GM18511 (cell line): ENCODE measurements around the gene VEZF1.

Experiments used
- ATAC-seq: cut with Tn5 transposase; IDR thresholded peaks from one replicate; pipeline ENCODE4 v1.9.1; 2021; ENCODE audit warnings: mild to moderate bottlenecking, moderate library complexity; ENCODE audit not compliant: unreplicated experiment

VEZF1 gene

DNA sequence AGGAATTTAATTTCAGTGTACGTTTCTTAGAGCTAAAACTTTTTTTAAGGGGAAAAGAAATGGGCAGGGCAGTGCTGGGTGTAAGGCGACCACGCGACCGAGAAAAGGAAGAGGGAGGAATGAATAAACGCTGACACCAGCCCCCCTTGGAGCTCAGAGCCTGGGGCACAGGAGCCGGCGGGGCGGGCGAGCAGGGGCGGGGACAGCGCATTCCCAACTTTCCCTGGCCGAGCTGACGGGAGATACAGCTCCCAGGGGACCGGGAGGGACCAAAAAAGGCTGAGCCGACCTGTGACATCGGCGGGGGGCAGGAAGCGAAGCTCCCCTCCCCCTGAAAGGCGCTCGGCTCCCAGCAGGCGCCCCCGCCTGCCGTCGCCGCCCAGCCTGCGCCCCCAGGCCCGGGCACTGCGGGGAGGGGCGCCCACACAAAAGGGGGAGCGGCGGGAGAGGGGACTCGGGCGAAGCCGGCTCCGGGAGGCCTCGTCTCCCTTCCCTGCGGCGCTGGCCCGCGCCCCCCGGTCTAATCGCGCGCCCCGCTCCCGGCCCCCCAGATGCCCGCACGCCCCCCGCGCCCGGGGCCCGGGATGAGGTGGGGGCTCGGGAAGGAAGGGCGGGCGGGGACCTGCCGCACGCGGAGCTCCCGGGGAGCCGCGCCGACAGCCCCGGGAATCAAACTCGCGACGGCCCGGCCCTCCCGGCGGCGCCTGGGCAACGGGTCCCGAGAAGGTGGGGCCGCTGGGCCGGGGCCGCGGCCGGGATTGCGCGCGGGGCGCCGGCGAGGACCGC, 33.5 kb downstream of the VEZF1 start:
- no peak for ATAC-seq

DNA sequence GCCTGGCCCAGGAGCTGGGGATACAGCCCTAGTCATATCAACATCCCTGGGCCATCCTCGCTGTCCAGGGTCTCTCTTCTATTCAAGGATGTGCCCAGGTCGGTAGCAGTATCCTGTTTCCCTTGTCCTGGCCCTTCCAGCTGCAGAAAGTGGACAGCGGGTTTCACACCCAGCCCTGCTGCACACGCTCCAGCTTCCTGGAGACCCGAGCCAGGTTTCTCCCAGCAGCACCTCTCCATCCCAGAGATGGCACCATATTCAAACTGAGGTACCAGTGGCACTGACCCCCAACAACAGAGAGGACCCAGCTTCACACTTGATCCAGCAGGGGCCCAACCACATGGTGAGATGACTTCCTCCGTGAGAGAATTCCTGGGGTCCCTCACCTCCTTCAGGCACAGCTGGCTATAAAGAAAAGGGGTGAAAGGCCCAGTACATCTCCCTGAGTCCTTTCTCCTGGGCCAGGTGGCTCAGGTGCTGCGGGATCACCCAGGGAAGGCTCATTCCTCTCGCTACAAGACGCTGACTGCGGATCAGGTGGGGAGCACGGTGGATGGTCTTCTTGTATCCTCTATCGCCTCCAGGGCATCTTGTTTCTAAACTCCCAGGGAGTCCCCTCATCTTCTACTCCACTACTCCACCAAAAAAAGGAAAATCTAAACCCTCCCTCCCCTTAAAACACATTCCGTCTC, 34.2 kb downstream of the VEZF1 start:
- no peak for ATAC-seq

DNA sequence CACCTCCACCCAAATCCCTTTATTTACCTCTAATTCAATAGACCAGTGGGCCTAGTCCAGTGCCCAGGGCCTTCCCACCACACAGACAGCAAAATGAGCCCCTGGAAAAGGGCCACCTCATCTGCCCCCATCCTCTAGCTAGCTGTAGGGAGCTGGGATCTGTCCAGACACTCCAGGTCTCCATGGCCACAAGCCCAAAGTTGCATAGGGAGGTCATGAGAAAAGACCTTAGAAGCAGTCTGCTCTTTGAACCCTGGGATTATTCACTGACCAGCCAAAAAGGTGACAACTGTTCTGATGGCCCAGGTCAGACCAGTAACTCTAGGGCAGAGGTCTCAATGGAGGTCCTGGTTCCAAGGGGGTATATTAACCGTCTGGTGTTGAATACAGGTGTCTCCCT, 34.8 kb downstream of the VEZF1 start:
- no peak for ATAC-seq

DNA sequence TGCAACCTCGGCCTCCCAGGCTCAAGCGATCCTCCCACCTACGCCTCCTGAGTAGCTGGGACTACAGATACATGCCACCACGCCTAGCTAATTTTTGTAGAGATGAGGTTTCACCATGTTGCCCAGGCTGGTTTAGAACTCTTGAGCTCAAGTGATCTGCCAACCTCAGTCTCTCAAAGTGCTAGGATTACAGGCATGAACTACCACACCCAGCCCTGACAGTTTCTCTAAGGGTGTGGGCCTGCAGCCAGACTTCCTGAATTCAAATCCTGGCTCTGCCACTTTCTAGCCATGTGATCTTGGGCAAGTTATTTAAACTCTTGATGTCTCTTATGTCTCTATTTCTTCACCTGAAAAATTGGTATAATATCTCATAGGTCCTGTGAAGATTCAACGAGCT, 38.4 kb downstream of the VEZF1 start:
- ATAC-seq = no peak

DNA sequence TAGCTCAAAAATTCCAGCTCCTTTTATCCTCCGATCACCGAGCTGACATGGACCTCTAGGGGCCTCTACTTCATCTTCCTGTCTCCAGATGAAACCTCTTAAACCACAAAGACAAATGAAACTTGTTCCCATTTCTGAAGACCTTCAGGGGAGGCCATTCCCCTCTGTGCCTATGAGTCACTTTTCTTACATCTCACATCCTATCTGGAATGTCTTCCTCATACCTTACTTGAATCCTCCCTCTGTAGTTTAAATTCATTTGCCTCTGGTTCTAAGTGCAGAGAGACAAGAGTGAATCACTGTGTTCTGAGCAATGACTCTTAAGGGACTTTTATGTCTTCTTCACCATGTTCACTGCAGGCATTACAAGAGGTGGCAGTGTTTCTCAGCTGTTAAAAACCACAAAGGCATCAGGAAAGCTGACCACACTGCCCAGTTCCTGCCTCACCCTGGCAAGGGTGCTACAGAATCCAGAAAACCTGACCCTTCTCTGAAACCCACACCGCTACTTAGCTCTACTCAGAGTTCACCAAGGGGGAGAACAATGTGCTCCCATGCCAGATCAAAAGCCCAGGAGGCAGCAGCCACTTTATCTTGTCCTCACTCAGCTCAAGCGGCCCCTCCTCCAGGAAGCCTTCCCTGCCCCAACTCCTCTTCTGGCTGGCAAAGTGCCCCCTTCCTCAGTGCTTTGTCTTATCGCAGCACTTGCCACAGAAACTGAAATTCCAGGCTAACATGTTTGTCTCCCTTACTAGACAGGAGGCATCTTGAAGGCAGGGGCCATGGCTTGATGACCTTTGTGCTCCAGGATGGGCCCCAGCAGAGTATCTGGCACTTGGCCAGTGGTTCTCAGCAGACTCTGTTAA, 39.3 kb downstream of the VEZF1 start:
- ATAC-seq = no peak

DNA sequence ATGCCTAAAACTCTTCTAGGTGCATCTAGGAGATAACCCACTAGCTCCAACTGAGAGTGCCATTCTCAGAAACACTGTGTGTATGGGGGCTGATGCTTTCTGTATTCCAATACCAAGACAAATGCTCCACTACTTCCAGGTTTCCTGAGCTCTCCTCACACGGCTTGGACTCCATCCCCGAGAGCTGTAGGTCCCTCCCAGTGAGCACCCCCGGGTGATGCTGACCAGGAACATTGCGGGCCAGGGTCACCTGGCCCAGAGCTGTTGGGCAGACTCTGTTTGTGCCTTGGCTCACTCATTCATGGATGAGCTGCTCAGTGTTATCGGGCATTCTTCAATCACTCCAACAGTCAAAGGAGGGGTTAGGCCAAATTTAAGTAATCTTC, 39.9 kb downstream of the VEZF1 start:
- no peak for ATAC-seq

DNA sequence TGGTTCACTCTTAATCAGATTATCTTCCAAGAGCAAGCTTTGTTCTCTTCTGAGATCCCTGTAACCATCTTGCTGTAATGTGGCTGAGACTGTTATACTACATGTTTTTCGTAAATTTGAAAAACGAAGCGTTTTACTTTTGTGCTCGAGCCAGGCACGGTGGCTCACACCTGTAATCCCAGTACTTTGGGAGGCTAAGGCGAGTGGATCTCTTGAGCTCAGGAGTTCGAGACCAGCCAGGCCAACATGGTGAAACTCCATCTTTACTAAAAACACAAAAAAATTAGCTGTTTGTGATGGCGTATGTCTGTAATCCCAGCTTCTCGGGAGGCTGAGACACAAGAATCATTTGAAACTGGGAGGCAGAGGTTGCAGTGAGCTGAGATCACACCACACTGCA, 40.7 kb downstream of the VEZF1 start:
- ATAC-seq = no peak

DNA sequence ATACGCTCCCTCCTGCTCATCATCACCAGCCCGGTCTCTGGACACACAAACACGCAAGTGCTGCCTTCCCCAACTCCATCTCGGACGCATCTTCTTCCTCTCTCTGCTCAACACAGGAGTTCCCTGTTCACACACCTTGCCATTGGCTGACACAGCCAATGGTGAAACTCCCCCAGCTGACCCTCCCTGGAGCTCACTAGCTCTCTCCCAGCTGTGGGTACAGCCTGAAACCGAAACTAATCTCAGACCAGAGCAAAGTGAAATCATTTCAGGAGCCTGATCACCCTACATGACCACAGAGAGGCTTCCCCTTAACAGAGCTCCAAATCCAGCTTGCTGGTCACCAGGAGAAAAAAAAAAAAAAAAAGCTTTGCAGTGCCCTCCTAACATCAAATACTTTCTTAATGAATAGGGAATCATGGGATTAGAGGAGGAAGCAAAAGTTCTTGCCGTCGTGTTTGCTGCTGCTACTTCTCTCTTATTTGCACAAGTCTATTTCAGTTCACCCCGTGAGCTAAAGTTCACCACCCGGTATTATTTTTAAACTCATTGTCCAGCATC, 41.2 kb downstream of the VEZF1 start:
- peak; percentile 92 for ATAC-seq

DNA sequence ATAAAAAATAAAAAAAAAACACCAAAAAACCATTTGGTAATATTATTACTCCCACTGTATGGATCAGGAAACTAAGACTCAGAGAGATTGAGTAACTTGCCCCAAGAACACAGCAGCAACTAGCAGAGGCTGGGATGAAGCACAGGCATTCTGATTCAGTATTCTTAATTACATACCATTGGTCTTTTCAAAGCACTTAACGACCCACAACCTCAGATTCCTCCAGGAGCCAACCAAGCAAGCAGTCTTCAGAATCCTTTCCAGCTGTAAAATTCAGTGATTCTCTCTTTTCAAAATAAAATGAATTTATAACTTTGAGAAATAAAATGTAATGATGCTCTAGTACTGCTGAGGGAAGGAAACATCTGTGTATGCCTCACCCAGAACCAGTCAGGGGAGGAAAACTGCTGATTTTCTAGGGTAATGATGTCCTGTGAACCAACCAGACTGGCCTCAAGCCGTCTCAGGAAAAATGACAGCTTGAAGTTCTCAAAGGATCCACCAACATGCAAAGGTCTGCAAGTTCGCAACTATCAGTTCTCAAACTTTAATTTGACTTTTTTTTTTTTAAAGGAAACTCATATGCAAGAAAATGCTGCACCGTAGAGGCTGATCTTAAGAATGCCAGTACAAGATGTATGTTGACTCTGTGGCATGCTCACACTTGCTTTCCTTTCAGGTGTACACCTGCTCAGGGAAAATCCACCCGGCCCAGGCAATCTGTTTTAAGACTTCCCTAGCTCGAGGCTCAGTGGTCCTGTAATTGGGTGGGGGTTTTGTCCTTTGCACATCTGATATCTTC, 41.9 kb downstream of the VEZF1 start:
- peak; percentile 18 for ATAC-seq

DNA sequence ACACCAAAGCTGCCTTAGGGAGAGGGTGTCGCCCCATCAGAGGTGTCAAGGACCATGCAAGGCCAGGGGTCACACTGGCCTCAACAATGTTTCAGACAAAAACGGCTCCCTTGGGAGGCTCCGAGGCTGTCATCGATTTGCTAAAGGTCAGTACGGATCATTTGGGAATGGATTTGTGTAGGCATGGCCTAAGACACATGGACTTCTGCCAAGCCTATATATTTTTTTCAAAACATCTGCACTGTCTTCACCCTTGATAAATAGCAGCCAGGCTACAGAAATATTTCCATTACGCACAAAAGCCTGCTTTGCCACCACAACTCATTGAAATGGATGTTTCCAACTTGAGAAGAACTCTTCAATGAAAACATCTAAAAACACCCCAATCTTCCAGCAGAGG, 43.1 kb downstream of the VEZF1 start:
- no peak for ATAC-seq

DNA sequence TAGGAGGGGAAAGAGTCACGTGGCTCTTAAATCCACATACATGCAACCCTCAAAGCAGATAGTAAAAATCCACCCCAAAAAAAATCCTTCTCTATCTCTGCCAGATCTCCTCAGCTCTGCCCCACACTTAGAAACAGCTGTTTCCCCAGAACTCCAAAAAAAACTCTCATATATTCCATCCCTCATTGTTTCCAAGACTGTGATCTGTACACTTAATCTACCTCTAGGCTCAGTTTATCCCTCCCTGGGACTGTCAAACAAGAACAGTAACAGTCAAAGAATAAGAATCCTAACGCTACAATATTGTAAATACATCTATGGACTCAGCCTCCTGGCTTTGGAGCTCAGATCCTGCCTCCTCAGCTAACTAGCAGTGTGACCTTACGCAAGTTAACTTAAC, 44.4 kb downstream of the VEZF1 start:
- no peak for ATAC-seq

DNA sequence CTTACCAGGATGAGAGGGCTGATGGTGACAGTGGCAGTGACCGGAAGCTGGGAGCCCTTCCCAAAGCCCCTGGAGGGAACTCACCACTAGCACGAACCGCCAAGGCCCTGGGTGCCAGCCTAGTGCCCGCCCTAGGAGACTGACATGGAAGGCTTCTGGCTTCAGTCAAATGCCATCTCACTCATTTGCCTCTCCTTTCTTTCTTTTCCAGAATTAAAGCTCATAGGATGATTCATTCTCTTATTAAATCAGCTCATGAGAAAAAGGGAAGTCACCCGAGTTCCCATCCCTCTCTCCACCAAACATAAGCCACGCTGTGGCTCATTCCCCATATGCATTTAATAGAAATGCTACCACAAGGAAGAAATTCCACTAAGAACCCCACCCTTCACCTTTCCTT, 44.9 kb downstream of the VEZF1 start:
- no peak for ATAC-seq

DNA sequence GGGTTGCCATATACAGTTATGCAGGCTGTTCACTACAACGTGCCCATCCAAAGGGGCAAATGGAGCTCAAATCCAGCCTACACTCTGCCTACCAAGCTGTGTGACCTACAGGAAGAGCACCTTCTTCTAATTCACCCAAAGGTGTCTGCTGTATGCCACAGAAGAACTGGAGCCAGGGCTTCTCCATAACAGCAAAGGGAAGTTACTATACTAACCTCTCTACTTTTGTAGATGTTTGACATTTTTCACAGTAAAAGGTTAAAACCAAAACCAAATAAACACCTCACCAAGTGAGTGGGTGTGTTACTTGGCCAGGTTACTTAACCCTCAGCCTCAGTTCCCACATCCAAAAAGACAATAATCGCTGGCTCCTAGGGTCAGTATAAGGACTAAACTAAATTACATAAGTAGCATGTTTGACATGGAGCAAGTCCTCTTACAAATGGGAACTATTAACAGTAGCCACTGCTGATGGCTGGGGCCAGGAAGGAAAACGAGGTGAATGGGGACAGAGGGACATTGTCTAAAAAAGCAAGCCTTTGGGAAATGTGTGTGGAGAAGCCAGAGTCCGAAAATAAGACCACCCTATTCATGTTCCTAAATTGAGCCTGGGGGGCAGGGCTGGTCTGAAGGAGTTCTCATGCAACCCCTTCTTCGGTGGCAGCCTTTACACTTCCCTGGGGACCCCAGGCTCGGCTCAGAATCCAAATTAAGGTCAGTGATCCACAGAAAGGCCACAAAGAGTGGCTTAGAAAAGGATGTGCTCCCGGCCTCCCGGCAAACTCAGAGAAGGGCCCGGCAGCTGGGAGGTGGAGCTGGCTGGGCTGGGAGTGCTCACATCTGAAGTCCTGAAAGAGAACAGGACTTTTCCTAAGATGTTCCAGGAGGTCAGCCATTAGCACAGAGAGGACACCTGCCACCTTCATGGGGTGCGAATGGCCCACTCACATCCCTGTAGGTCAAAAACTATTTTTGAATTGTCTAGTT, 46.4 kb downstream of the VEZF1 start:
- no peak for ATAC-seq

DNA sequence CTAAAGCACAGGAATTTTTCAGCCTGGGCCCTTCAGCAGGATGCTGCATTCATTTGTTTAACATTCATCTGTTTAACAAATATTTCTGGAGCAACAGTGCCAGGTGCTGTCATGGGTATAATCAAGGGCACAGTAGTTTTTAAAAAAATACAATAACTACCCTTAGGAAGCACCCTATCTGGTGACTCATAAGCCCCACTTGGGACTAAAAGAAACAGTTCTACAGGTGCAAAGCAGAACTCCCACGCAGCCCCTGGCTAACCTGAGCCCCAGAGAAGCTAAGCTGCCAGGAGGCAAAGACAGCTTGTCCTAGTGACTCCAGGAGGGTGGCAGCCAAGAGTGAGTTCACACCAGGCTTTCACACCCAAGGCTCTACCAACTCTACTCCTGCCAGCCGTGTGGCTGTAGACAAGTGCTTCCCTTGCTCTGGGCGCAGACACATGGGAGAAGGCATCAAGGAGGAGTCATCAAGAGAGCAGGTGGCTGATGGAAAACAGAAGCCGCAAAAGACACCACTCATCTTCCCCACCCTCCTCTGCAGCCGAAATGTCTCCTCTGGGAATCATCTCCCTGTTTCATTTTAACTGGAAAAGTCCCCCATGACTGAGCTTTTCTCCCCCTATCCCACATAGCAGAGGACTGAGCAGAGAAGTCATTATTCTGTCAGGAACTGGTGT, 47.3 kb downstream of the VEZF1 start:
- no peak for ATAC-seq

DNA sequence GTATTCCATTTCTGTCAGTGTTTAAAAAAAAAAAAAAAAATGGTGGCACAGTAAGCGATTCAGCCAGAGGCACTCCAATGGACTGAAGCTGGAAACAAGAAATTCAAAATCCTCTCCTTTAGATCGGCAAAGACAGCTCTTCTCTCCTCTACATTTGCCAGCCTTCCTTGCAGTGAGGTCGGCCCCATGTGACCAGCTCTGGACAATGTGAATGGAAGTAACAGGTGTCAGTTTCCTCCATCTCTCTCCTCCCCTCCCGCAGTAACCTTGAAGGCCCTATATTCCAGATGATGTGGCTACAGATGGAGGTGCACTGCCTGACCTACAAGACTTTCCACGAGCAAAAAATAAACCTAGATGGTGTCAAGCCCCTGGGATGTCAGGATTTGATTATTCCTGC, 47.8 kb downstream of the VEZF1 start:
- peak; percentile 27 for ATAC-seq

DNA sequence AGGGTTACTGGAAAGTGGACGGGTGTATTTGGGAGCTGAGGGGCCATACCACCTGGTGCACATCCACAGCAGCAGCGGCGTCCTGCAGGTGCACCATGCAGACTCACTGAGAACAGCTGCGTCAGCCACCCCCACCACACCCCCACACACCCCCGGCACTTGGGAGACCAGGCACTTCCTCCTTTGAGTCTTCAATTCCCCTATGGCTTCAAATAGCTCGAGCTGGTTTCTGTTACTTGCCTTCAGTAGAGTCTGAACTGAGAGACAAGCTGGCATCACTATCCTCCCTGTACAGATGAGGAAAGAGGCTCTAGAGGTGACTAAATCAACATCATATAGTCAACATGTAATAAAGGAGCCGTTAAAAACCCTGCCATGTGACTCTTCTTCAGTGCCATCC, 48.3 kb downstream of the VEZF1 start:
- peak; percentile 80 for ATAC-seq

DNA sequence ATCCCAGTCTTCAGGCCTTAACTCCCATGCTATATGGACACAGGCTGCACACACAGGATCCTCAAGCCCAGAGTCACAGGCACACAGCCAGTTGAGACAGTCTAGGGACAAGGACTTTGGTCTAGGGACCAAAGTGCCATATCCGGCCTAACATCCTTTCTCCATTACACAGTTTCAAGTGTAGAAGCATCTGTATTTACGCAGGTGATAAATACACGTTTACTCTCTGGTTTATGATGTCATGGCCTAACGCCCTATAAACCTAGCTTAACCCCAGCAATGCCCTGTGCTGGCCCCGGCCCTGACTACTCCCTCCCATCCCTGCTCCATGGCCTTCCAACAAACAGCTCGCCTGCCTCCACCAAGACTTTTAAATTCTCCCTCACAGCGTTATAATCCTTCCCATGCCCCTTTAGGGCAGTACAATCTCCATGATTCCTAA, 50.0 kb downstream of the VEZF1 start:
- ATAC-seq = no peak

DNA sequence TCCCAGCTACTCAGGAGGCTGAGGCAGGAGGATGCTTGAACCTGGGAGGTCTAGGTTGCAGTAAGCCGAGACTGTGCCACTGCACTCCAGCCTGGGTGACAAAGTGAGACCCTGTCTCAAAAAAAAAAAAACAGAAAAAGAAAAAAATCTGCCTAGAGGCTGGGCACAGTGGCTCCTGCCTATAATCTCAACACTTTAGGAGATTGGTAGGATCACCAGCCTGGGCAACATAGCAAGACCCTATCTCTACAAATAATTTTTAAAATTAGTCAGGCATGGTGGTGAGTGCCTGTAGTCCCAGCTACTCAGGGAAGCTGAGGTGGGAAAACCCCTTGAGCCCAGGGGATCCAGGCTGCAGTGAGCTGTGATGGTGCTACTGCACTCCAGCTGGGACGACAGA, 50.6 kb downstream of the VEZF1 start:
- no peak for ATAC-seq
